Erythroblast (primary cell): ENCODE data around the gene FAM181A.

Experiments
- GATA1 ChIP-seq: IDR thresholded peaks from 2 replicates; pipeline ENCODE4 v1.6.1; 2011; ENCODE audit warnings: low read depth, mild to moderate bottlenecking, control low read depth, low read length, moderate library complexity
- POLR2A ChIP-seq: IDR thresholded peaks from 2 replicates; pipeline ENCODE4 v1.6.1; 2011; ENCODE audit warnings: mild to moderate bottlenecking, low read length

DNA sequence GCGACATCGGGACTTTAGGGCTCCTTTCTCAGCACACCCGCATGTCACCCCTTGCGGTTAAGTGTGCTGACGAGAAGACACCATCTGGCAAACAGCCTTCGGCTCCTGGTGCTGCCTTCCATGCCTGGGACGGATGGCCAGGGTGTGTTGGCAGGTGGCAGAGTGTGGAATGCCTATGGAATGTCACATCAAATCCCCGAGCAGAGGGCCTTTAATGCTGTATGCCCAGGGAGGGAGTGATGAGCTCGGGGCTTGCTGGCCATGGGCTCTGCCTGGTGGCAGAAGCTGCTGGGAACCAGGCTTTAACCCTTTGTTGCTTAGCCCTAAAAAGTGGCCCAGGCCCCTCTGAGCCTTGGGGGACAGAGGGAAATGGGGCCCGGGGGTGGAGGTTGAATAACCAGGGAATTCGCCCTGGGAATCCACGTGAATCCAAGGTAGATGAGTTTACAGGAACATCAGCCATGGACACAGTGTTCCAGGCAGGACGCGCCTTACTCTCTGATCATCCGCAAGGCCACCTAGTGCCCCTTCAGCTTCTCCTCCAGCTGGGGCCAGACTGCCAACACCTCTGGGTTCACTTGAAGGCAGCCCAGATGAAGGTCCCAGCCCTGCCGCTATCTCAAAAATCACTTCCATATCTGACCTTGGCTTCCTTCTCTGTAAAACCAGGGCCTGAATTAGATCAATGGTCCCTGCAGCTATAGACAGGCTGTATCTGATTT, 17.4 kb downstream of the FAM181A start:
- TF ChIP-seq POLR2A (no peak), GATA1 (no peak)
